Hepatocyte (in vitro differentiated cells): Measurements from ENCODE around the gene STK33. TPM values are rescaled to one million over a fixed set of nuclear protein-coding genes. Genes with fewer than 3 reads are reported as not detected.

Experiments used
- DNase-seq: peaks from one replicate; pipeline ENCODE4 v3.0.0-alpha.2; 2016; ENCODE audit warnings: low spot score
- H2AFZ ChIP-seq: fragments of 200-600 bp; sonication (generic); 2 replicates; pipeline ENCODE4 v1.6.0; 2016; ENCODE audit warnings: antibody characterized with exemption, mild to moderate bottlenecking
- H3K27ac ChIP-seq: fragments of 200-600 bp; sonication (generic); 2 replicates; pipeline ENCODE4 v1.5.1; 2016; ENCODE audit warnings: mild to moderate bottlenecking
- H3K27me3 ChIP-seq: fragments of 200-600 bp; sonication (generic); 2 replicates; pipeline ENCODE4 v1.6.1; 2016
- H3K36me3 ChIP-seq: fragments of 200-600 bp; sonication (generic); replicated peaks from 2 replicates; pipeline ENCODE4 v1.5.1; 2016; ENCODE audit warnings: low read depth; ENCODE audit not compliant: insufficient read depth
- H3K4me1 ChIP-seq: fragments of 200-600 bp; sonication (generic); 2 replicates; pipeline ENCODE4 v1.5.1; 2016; ENCODE audit warnings: mild to moderate bottlenecking, moderate library complexity; ENCODE audit not compliant: insufficient read depth
- H3K4me2 ChIP-seq: fragments of 200-600 bp; sonication (generic); 2 replicates; pipeline ENCODE4 v1.6.0; 2016
- H3K4me3 ChIP-seq: fragments of 200-600 bp; sonication (generic); 2 replicates; pipeline ENCODE4 v1.5.1; 2016; ENCODE audit warnings: mild to moderate bottlenecking
- H3K79me2 ChIP-seq: fragments of 200-600 bp; sonication (generic); 2 replicates; pipeline ENCODE4 v1.6.0; 2017; ENCODE audit warnings: mild to moderate bottlenecking
- H3K9me2 ChIP-seq: fragments of 200-600 bp; sonication (generic); replicated peaks from 2 replicates; pipeline ENCODE4 v1.6.0; 2017; ENCODE audit warnings: mild to moderate bottlenecking; ENCODE audit not compliant: insufficient read depth
- H3K9me3 ChIP-seq: fragments of 200-600 bp; sonication (generic); 2 replicates; pipeline ENCODE4 v1.5.1; 2016; ENCODE audit warnings: low read depth, mild to moderate bottlenecking
- H4K20me1 ChIP-seq: fragments of 200-600 bp; sonication (generic); 2 replicates; pipeline ENCODE4 v1.6.0; 2016; ENCODE audit warnings: mild to moderate bottlenecking; ENCODE audit not compliant: insufficient read depth, poor library complexity, severe bottlenecking
- EZH2 ChIP-seq: fragments of 200-600 bp; sonication (generic); IDR thresholded peaks from 2 replicates; pipeline ENCODE4 v1.6.1; 2016; ENCODE audit warnings: antibody characterized with exemption, mild to moderate bottlenecking, borderline replicate concordance
- EZH2phosphoT487 ChIP-seq: fragments of 200-600 bp; sonication (generic); IDR thresholded peaks from one replicate; pipeline ENCODE4 v1.6.1; 2018; ENCODE audit warnings: antibody characterized with exemption, mild to moderate bottlenecking, low read depth, moderate library complexity; ENCODE audit not compliant: unreplicated experiment, severe bottlenecking
- WGBS: methylation state at CpG from one replicate; pipeline ENCODE4 v1.1.6; 2016; ENCODE audit warnings: low lambda C conversion rate; ENCODE audit errors: missing lambda C conversion rate; 5-methylcytosine and 5-hydroxymethylcytosine counted together
- polyA plus RNA-seq: library from polyadenylated mRNA; unstranded; fragments of >200 nt; fragmentation: Nextera tagmentation; extraction: Ambion mirVana; gene quantifications from 2 replicates; pipeline ENCODE4 v1.2.1, GENCODE V29; 2016
- total RNA-seq: library from RNA; depleted of rRNA; stranded (reverse); fragments of >200 nt; gene quantifications from 2 replicates; pipeline ENCODE4 v1.2.3, GENCODE V29; 2014
- TF ChIP-seq, protein P1 (sequence below): fragments of 200-600 bp; sonication (generic); IDR thresholded peaks from 2 replicates; pipeline ENCODE4 v1.5.1; 2016; ENCODE audit warnings: antibody characterized with exemption, mild to moderate bottlenecking; ENCODE audit not compliant: poor library complexity

The STK33 gene
- total and polyA plus RNA-seq, 2 experiments from 2014 or later, result 3.0 to 12.8 TPM

DNA sequence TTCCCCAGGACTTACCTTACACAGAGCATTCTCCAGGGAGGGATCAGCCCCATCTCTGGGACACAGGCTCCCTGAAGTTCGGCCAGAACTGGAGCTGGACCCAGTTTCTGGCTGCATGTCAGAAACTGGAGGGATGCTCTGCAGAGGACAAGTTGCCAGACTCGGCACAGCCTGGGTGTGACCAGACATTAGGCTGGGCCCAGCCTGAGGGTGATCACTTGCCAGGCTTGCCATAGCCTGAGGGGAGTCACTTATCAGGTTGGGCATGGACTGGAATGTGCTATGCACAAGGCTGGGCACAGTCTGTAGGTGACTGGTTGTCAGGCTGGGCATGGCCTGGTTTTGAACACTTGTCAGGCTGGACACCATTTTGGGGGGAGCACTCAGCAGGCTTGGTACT is 30.7 kb upstream of the STK33 start:
- DNase-seq, result no peak
- no peaks in the 10 kb centered on the region for H3K36me3 ChIP-seq
- no peak for TF ChIP-seq EZH2phosphoT487
- TF ChIP-seq EZH2, result no peak
- TF ChIP-seq, protein P1, sequence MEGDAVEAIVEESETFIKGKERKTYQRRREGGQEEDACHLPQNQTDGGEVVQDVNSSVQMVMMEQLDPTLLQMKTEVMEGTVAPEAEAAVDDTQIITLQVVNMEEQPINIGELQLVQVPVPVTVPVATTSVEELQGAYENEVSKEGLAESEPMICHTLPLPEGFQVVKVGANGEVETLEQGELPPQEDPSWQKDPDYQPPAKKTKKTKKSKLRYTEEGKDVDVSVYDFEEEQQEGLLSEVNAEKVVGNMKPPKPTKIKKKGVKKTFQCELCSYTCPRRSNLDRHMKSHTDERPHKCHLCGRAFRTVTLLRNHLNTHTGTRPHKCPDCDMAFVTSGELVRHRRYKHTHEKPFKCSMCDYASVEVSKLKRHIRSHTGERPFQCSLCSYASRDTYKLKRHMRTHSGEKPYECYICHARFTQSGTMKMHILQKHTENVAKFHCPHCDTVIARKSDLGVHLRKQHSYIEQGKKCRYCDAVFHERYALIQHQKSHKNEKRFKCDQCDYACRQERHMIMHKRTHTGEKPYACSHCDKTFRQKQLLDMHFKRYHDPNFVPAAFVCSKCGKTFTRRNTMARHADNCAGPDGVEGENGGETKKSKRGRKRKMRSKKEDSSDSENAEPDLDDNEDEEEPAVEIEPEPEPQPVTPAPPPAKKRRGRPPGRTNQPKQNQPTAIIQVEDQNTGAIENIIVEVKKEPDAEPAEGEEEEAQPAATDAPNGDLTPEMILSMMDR, result no peak
- no peaks in the 10 kb centered on the region for H3K27me3 ChIP-seq
- H4K20me1 ChIP-seq, result no peaks in the 10 kb centered on the region
- no peaks in the 10 kb centered on the region for H3K9me3 ChIP-seq
- no peaks in the 10 kb centered on the region for H3K79me2 ChIP-seq
- H2AFZ ChIP-seq, result no peak overlapping the region
- 98% methylated on average over 2 of the region's 2 CpGs for WGBS
- no peak overlapping the region for H3K4me3 ChIP-seq
- H3K4me1 ChIP-seq, result no peaks in the 10 kb centered on the region
- no peaks in the 10 kb centered on the region for H3K9me2 ChIP-seq
- no peak overlapping the region for H3K27ac ChIP-seq
- no peak overlapping the region for H3K4me2 ChIP-seq

DNA sequence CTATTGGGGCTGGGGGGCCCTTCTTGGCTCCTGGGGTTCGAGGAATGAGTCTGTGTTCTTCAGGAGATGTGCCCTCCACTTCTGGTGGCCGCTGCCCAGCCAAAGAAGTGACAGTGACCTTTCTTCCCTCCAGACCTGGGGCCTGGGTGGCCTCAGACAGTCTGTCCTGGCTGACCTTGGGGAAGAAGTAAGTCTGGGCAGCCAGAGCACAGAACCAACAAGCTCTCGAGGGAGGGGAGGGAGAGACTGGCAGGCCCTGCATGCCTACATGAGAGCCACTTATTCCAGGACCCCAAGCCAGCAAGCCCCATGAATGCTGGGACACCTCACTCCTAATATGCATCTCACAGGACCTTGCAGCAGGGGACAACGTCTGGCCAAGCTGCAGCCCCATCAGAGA is 27.1 kb upstream of the STK33 start:
- H3K9me2 ChIP-seq, result no peaks in the 10 kb centered on the region
- WGBS, result 67% methylated on average over 4 of the region's 4 CpGs
- no peaks in the 10 kb centered on the region for H3K79me2 ChIP-seq
- no peaks in the 10 kb centered on the region for H3K36me3 ChIP-seq
- no peaks in the 10 kb centered on the region for H4K20me1 ChIP-seq
- DNase-seq, result no peak
- no peak overlapping the region for H3K4me3 ChIP-seq
- no peak for TF ChIP-seq EZH2phosphoT487
- TF ChIP-seq EZH2, result no peak
- H3K27me3 ChIP-seq, result no peaks in the 10 kb centered on the region
- H3K27ac ChIP-seq, result no peak overlapping the region
- H3K9me3 ChIP-seq, result no peaks in the 10 kb centered on the region
- no peak overlapping the region for H2AFZ ChIP-seq
- no peak overlapping the region for H3K4me2 ChIP-seq
- no peaks in the 10 kb centered on the region for H3K4me1 ChIP-seq

DNA sequence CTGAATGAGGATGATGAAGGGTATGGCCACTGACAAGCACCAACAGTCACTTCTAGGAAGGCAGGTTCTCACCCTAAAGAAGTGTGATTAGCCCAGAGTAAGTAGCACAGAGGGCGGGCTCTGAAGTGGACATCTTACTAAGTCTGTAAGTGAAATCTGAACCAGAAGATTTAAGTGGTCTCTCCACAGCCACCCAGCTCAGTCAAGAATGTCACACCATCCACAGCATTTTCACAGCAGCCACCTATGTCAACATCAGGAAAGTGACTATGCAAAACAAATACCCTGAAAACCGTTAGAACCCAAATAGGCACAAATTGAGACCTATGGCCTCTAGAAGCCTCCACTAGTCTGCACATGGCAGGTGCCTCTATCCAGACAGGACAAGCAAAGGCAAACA is 23.0 kb upstream of the STK33 start:
- no peaks in the 10 kb centered on the region for H3K9me2 ChIP-seq
- H3K27ac ChIP-seq, result no peak overlapping the region
- no peaks in the 10 kb centered on the region for H3K27me3 ChIP-seq
- no peak for DNase-seq
- WGBS, result 81% methylated on average over 2 of the region's 2 CpGs
- H3K4me1 ChIP-seq, result no peaks in the 10 kb centered on the region
- H3K4me2 ChIP-seq, result no peak overlapping the region
- H3K36me3 ChIP-seq, result no peaks in the 10 kb centered on the region
- no peaks in the 10 kb centered on the region for H3K9me3 ChIP-seq
- TF ChIP-seq, protein P1, result no peak
- TF ChIP-seq EZH2phosphoT487 (no peak), EZH2 (no peak)
- H3K4me3 ChIP-seq, result no peak overlapping the region
- H4K20me1 ChIP-seq, result no peaks in the 10 kb centered on the region
- no peaks in the 10 kb centered on the region for H3K79me2 ChIP-seq
- H2AFZ ChIP-seq, result no peak overlapping the region

DNA sequence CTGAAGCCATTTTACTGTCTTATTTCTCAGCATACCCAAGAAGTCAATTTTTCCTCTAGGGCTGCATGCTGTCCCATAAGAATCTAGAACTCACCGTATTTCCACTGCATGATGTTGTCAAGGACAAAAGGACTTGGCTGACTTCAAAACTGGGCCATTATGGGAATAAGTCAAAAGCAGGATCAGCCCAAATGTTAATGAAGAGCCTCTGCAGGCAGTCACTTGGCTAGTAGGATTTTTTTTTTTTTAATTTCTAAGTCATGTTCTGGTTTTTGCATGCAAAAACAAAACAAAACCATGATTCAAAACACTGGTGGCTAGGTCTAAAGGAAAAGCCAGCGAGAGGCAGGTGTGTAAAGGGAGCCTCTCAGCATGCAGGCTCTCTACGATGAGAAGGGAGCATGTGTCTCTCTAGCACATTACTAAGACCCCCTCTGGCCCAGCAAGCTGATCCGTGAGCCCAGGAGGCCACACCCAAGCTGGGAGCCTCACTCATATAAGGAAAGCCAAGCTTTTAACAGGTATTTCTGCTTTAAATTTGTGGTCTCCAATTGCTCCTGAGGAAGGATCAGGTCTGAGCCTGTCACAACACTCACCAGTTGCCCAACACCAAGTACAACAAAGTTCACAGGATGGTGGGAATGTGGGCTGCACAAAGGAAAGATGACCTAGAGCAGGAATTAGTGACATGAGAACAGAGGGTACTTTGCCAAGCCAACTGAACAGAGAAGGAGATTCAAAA is 21.4 kb upstream of the STK33 start:
- H3K9me2 ChIP-seq, result no peaks in the 10 kb centered on the region
- H3K27ac ChIP-seq, result no peak overlapping the region
- H3K36me3 ChIP-seq, result no peaks in the 10 kb centered on the region
- TF ChIP-seq EZH2phosphoT487 (no peak), EZH2 (no peak)
- TF ChIP-seq, protein P1, result no peak
- H3K4me1 ChIP-seq, result no peaks in the 10 kb centered on the region
- H3K4me2 ChIP-seq, result no peak overlapping the region
- H4K20me1 ChIP-seq, result no peaks in the 10 kb centered on the region
- no peak overlapping the region for H3K4me3 ChIP-seq
- no peaks in the 10 kb centered on the region for H3K9me3 ChIP-seq
- no peaks in the 10 kb centered on the region for H3K27me3 ChIP-seq
- H3K79me2 ChIP-seq, result no peaks in the 10 kb centered on the region
- 89% methylated on average over 4 of the region's 4 CpGs for WGBS
- DNase-seq, result no peak
- H2AFZ ChIP-seq, result no peak overlapping the region
